Osteocyte (in vitro differentiated cells): Measurements from ENCODE around the gene EPHB2. TPM values are rescaled to one million over a fixed set of nuclear protein-coding genes. Genes with fewer than 3 reads are reported as not detected.

Experiments used
- DNase-seq: peaks from one replicate; pipeline ENCODE4 v3.0.0; 2021; ENCODE audit warnings: mixed read lengths; ENCODE audit not compliant: unreplicated experiment; ENCODE audit errors: extremely low spot score
- H3K27ac Mint-ChIP-seq: one replicate; pipeline ENCODE4 v1.8.0; 2021; ENCODE audit warnings: mild to moderate bottlenecking, mixed read lengths; ENCODE audit not compliant: unreplicated experiment
- H3K27me3 Mint-ChIP-seq: one replicate; pipeline ENCODE4 v1.8.0; 2021; ENCODE audit warnings: mixed read lengths; ENCODE audit not compliant: unreplicated experiment
- H3K36me3 Mint-ChIP-seq: one replicate; pipeline ENCODE4 v1.8.0; 2021; ENCODE audit warnings: mixed read lengths; ENCODE audit not compliant: unreplicated experiment
- H3K4me1 Mint-ChIP-seq: one replicate; pipeline ENCODE4 v1.8.0; 2021; ENCODE audit warnings: mixed read lengths; ENCODE audit not compliant: unreplicated experiment
- H3K4me3 Mint-ChIP-seq: one replicate; pipeline ENCODE4 v1.8.0; 2021; ENCODE audit warnings: mild to moderate bottlenecking, moderate library complexity, mixed read lengths; ENCODE audit not compliant: unreplicated experiment
- H3K9me3 Mint-ChIP-seq: one replicate; pipeline ENCODE4 v1.8.0; 2021; ENCODE audit warnings: mixed read lengths; ENCODE audit not compliant: unreplicated experiment
- total RNA-seq: library from RNA; stranded (reverse); gene quantifications from 2 replicates; pipeline ENCODE4 v1.2.1, GENCODE V29; 2021
- TF ChIP-seq, protein P1 (sequence below): fragments of 200-600 bp; sonication (generic); IDR thresholded peaks from 2 replicates; pipeline ENCODE4 v1.5.0; 2021; ENCODE audit warnings: antibody characterized with exemption, mild to moderate bottlenecking, moderate library complexity

EPHB2 gene
- total RNA-seq, 1 donor from 2014 or later: 32.5 TPM

DNA sequence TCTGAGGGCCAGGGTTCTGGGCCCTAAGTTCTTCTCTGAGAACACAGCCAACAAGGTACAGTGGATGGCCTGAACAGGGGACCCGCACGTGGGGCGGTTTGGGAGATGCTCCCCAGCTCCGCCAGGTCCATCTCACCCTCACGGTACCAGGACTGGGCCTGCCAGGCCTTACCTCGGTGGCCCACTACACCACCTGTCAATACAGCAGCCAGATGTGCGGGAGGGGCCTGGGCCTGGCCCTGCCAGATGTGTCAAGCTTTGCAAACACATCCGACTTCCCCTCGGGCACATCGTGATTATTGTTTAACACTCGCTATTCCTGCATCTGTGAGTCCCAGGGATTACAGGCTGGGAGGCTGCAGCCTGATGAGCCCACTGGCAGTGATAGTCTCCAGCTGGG lies 139.6 kb downstream of the EPHB2 start:
- Mint-ChIP-seq H3K27me3 (no peaks in the 10 kb centered on the region), H3K4me1 (peaks cover 25% of the 10 kb centered on the region), H3K4me3 (no peak overlapping the region), H3K36me3 (no peaks in the 10 kb centered on the region), H3K27ac (no peak overlapping the region), H3K9me3 (no peaks in the 10 kb centered on the region)
- DNase-seq: no peak
- TF ChIP-seq, protein P1, sequence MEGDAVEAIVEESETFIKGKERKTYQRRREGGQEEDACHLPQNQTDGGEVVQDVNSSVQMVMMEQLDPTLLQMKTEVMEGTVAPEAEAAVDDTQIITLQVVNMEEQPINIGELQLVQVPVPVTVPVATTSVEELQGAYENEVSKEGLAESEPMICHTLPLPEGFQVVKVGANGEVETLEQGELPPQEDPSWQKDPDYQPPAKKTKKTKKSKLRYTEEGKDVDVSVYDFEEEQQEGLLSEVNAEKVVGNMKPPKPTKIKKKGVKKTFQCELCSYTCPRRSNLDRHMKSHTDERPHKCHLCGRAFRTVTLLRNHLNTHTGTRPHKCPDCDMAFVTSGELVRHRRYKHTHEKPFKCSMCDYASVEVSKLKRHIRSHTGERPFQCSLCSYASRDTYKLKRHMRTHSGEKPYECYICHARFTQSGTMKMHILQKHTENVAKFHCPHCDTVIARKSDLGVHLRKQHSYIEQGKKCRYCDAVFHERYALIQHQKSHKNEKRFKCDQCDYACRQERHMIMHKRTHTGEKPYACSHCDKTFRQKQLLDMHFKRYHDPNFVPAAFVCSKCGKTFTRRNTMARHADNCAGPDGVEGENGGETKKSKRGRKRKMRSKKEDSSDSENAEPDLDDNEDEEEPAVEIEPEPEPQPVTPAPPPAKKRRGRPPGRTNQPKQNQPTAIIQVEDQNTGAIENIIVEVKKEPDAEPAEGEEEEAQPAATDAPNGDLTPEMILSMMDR: no peak

- Mint-ChIP-seq H3K4me3 (no peak overlapping the region), H3K27ac (no peak overlapping the region), H3K36me3 (no peaks in the 10 kb centered on the region), H3K27me3 (no peaks in the 10 kb centered on the region), H3K9me3 (no peaks in the 10 kb centered on the region), H3K4me1 (peaks cover 25% of the 10 kb centered on the region)
- DNase-seq: peak; percentile 90
- TF ChIP-seq, protein P1: no peak
Measured at GRCh38 chr1:22850681-22851080, 140.0 kb downstream of the EPHB2 start.

GRCh38 chr1:22851517-22851916 lies 140.9 kb downstream of the EPHB2 start:
- Mint-ChIP-seq H3K27ac (peak overlapping the region; percentile 29), H3K9me3 (no peaks in the 10 kb centered on the region), H3K27me3 (no peaks in the 10 kb centered on the region), H3K4me1 (peaks cover 25% of the 10 kb centered on the region), H3K36me3 (no peaks in the 10 kb centered on the region), H3K4me3 (no peak overlapping the region)
- DNase-seq: no peak
- TF ChIP-seq, protein P1: no peak

DNA sequence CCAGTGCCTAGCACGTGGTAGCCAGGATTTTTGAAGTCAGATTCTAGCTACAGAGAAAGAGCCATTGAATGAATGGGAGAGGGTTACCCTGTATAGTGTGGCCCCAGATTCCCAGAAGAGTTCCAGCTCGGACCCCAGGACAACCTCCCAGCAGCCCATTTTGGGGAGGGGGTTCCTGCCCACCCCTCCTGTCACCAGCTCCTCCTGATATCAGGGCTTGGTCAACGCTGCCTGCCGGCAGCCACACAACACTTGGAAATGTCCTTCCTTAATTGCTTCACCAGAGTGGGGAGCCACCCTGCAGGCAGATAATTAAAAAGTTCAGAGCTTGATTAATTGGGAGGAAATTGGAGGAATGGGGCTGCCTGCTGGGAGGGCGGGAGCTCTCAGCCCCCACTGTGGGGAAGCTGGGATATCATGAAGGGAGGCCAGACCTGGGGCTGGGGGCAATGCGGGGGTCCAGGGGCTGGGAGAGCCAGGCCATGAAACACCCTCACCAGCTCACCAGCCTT lies 141.6 kb downstream of the EPHB2 start:
- no peak overlapping the region for H3K27ac Mint-ChIP-seq
- H3K27me3 Mint-ChIP-seq: no peaks in the 10 kb centered on the region
- H3K4me1 Mint-ChIP-seq: peaks cover 25% of the 10 kb centered on the region

DNA sequence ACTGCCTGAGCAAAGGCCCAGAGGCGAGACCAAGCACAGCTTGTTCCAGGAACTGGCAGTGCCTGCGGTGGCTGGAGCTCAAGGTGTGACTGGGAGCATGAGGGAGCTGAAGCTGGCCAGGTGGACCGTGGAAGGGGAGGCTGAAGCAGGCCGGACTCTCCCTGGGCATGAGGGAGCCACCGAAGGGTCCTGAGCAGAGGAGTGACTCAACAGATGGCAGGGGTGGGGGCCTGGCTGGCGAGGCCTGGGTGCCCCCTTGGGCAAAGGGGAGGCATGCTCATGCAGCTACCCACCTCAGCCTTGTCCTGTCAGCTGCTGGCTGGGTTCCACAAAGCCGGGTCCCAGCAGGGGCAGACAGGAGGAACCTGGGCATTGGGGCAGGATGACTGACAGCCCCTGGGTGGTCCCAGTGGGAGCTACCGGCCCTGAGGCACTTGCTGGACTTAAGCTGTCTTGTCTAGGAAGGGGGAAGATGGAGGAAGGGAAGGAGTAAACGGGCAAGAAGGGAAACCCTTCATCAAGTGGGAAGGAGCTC lies 143.1 kb downstream of the EPHB2 start:
- DNase-seq: no peak
- no peak overlapping the region for H3K27ac Mint-ChIP-seq
- no peaks in the 10 kb centered on the region for H3K36me3 Mint-ChIP-seq
- H3K9me3 Mint-ChIP-seq: no peaks in the 10 kb centered on the region
- no peak overlapping the region for H3K4me3 Mint-ChIP-seq
- TF ChIP-seq, protein P1: no peak
- H3K4me1 Mint-ChIP-seq: peaks cover 22% of the 10 kb centered on the region
- no peaks in the 10 kb centered on the region for H3K27me3 Mint-ChIP-seq

More for the DNA sequence above, 141.6 kb downstream of the EPHB2 start:
- H3K4me3 Mint-ChIP-seq: no peak overlapping the region
- no peaks in the 10 kb centered on the region for H3K9me3 Mint-ChIP-seq
- H3K36me3 Mint-ChIP-seq: no peaks in the 10 kb centered on the region
- DNase-seq: no peak
- TF ChIP-seq, protein P1: no peak
